ENCODE results near the gene ANKRD62.

The ANKRD62 gene

DNA sequence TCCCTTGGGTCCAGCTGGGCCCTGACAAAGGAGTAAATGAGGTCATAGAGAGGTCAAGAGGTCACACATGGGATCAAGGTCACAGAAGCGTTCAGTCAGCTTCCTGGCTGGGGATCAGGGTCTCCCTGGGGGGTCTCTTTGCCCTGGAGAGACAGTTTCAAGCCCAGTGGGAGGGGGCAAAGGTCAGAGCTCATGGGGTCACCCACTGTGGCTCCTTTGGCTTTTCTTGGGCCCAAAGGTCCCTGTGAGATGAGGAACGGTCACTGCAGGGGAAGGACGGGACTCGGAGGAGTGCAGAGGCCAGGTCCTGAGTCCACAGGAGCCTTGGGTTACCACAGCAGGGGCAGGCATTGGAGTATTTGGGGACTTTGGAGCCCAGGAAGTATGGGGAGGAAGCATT is 30.7 kb upstream of the ANKRD62 start:
- intact Hi-C loops (cut with DNase I; ENCODE audit: low total_unique reads) = loop anchor here (10.0 kb wide), 1 partner anchor 172 kb away; no protein-coding TSS in a partner anchor
- Histone ChIP-seq H3K4me1 (no peaks in the 10 kb centered on the region), H3K27ac (no peak overlapping the region), H3K36me3 (no peaks in the 10 kb centered on the region), H3K4me3 (no peak overlapping the region), H3K9me3 (no peaks in the 10 kb centered on the region), H3K27me3 (no peaks in the 10 kb centered on the region)
- TF ChIP-seq, protein P1, sequence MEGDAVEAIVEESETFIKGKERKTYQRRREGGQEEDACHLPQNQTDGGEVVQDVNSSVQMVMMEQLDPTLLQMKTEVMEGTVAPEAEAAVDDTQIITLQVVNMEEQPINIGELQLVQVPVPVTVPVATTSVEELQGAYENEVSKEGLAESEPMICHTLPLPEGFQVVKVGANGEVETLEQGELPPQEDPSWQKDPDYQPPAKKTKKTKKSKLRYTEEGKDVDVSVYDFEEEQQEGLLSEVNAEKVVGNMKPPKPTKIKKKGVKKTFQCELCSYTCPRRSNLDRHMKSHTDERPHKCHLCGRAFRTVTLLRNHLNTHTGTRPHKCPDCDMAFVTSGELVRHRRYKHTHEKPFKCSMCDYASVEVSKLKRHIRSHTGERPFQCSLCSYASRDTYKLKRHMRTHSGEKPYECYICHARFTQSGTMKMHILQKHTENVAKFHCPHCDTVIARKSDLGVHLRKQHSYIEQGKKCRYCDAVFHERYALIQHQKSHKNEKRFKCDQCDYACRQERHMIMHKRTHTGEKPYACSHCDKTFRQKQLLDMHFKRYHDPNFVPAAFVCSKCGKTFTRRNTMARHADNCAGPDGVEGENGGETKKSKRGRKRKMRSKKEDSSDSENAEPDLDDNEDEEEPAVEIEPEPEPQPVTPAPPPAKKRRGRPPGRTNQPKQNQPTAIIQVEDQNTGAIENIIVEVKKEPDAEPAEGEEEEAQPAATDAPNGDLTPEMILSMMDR (IDR thresholded peaks at IDR 0.05) = no peak
- no peak for DNase-seq

DNA sequence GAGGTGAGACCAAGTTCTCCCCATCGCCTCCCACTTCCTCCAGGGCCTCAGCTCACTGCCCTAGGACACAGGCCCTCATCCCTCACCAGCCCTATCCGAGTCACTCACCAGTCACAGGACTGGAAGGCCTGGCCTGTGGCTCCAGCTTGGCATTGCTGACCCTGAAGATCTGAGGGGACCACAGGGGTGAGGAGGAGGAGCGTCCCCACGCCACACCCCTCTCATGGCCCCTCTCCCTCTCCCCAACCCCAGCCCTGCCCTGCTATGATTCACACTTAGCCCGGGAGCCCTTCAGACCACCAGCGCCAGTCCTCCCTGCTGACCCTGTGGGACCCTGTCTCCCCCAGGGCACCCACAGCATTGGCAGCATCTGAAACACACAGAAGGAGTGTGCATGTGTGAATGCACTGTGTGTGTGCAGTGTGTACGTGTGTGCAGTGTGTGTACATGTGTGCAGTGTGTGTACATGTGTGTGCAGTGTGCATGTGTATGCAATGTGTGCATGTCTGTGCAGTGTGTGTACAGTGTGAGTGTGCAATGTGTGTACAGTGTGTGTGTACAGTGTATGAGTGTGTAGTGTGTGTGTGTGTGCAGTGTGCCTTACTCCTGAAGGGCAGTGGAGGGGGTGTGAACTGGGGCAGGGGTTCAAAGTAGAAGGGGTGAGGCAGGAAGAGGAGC is 29.4 kb upstream of the ANKRD62 start:
- H3K4me3 ChIP-seq = no peak overlapping the region
- intact Hi-C loops (cut with DNase I; ENCODE audit: low total_unique reads) = loop anchor here (10.0 kb wide), 1 partner anchor 171 kb away; no protein-coding TSS in a partner anchor
- no peak for DNase-seq
- H3K36me3 ChIP-seq = no peaks in the 10 kb centered on the region
- no peaks in the 10 kb centered on the region for H3K27me3 ChIP-seq
- H3K27ac ChIP-seq = no peak overlapping the region
- H3K9me3 ChIP-seq = no peaks in the 10 kb centered on the region
- no peaks in the 10 kb centered on the region for H3K4me1 ChIP-seq
- TF ChIP-seq, protein P1 (IDR thresholded peaks at IDR 0.05) = no peak

DNA sequence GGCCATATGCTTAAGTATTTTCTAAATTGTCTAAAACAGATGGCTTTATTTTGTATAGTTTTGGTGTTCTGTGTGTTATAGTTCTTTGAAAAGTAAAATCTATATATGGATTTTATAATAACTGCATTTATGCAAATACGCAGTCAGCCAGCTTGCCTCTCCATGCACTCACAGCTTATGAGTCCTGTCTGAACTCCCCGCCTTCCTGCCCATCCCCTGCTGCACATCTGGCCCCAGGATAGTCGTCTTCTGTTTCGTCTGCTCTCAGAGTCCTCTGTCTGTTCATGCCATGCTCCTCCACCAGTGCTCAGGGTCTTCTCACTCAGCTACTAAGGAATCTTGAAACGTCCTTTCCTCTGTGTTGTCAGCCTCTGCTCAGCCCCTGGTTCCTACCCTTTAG is 28.2 kb upstream of the ANKRD62 start:
- Histone ChIP-seq H3K27me3 (no peaks in the 10 kb centered on the region), H3K36me3 (no peaks in the 10 kb centered on the region), H3K4me1 (no peaks in the 10 kb centered on the region), H3K4me3 (no peak overlapping the region), H3K27ac (no peak overlapping the region), H3K9me3 (no peaks in the 10 kb centered on the region)
- TF ChIP-seq, protein P1 (IDR thresholded peaks at IDR 0.05) = no peak
- DNase-seq = no peak
- intact Hi-C loops (cut with DNase I; ENCODE audit: low total_unique reads) = loop anchor here (10.0 kb wide), 1 partner anchor 169 kb away; no protein-coding TSS in a partner anchor

DNA sequence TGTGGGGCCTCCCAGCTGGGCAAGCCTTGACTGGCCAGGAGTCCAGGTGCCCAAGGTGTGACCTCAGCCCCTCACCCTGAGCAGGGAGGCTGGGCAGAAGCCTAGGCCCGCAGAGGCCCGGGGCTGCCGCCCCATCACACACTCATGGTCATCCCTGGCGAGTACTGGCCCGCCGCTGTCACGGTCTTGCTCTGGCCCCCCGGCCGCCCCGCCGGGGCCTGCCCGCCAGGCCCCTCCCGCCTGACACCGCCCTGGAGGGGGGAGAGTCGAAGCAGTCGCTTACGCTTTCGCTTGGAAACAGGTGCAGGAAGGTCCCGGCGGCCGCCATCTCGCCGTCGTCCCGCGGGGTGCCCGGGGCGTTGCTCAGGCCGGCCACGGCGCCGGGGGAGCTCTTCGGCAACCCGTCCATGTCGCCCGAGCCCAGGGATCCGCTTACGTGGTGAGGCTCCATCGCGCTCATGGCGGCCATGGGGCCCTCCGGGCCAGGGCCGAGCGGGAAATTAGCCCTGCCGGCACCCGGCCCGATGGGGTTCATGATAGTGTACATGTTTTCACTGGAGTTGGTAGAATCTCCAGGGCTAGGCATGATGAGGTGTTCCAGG is 26.6 kb upstream of the ANKRD62 start:
- Histone ChIP-seq H3K36me3 (no peaks in the 10 kb centered on the region), H3K9me3 (no peaks in the 10 kb centered on the region), H3K27ac (no peak overlapping the region), H3K27me3 (no peaks in the 10 kb centered on the region), H3K4me1 (no peaks in the 10 kb centered on the region), H3K4me3 (no peak overlapping the region)
- TF ChIP-seq, protein P1 (IDR thresholded peaks at IDR 0.05) = no peak
- no peak for DNase-seq
- intact Hi-C loops (cut with DNase I; ENCODE audit: low total_unique reads) = loop anchor here (10.0 kb wide), 1 partner anchor 168 kb away; no protein-coding TSS in a partner anchor

DNA sequence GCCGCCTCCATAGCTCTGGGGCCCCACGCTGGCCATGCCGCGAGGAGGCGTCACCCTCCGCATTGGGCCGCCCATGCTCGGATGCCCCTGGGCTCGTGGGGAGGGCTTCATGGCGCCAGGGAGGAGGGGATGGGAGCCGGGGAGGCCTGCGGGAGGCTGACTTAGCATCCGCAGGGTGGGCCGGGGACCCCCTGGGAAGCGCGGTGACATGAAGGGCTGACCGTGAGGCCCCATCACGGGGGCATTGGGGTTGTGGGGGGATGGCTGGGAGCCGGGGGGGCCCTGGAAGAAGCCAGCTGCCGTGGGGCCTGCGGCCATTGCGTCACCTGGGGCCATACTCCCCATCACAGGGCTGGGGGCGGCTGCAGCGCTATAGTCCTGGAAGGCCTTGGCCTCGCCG is 26.0 kb upstream of the ANKRD62 start:
- H3K4me1 ChIP-seq = no peaks in the 10 kb centered on the region
- H3K27me3 ChIP-seq = no peaks in the 10 kb centered on the region
- intact Hi-C loops (cut with DNase I; ENCODE audit: low total_unique reads) = loop anchor here (10.0 kb wide), 1 partner anchor 167 kb away; no protein-coding TSS in a partner anchor
- no peaks in the 10 kb centered on the region for H3K9me3 ChIP-seq
- no peaks in the 10 kb centered on the region for H3K36me3 ChIP-seq
- no peak for DNase-seq
- no peak overlapping the region for H3K4me3 ChIP-seq
- TF ChIP-seq, protein P1 (IDR thresholded peaks at IDR 0.05) = no peak
- no peak overlapping the region for H3K27ac ChIP-seq

All from tibial artery (tissue), 4 donors.